Mammary epithelial cell (primary cell): ENCODE results near the gene ERN2.

Experiments
- CTCF ChIP-seq, 2 donors: IDR thresholded peaks in 1 of 2; conservative IDR thresholded peaks in 1 of 2; 2 replicates each; pipeline ENCODE4 v1.5.1; 2011 to 2012; ENCODE audit warnings: inconsistent platforms in 2 of 2, low read length in 2 of 2, mild to moderate bottlenecking in 2 of 2, control low read depth in 1 of 2, low read depth in 1 of 2; ENCODE audit not compliant: insufficient read depth in 1 of 2; ENCODE audit errors: extremely low read depth in 1 of 2
- EZH2 ChIP-seq: IDR thresholded peaks from 2 replicates; pipeline ENCODE4 v1.6.1; 2012; ENCODE audit warnings: low read length, inconsistent platforms, borderline replicate concordance

- TF ChIP-seq CTCF (conservative IDR thresholded peaks at IDR 0.05 in 1 of 2, IDR thresholded peaks at IDR 0.05 in 1 of 2; ENCODE audit: extremely low read depth in 1 of 2, insufficient read depth in 1 of 2, low read depth in 1 of 2, low read length in 2 of 2) (no peak), EZH2 (no peak)
Measured at GRCh38 chr16:23710008-23710407, 3.0 kb downstream of the ERN2 start.
